Measurements from ENCODE around the gene GOLGA6A. TPM values are rescaled to one million over a fixed set of nuclear protein-coding genes. Genes with fewer than 3 reads are reported as not detected.

The GOLGA6A gene
- total and polyA plus RNA-seq, 9 of the 15 experiments (the other 6 are each of a cell fraction or from before 2014, with no cell fraction given), result not detected

DNA sequence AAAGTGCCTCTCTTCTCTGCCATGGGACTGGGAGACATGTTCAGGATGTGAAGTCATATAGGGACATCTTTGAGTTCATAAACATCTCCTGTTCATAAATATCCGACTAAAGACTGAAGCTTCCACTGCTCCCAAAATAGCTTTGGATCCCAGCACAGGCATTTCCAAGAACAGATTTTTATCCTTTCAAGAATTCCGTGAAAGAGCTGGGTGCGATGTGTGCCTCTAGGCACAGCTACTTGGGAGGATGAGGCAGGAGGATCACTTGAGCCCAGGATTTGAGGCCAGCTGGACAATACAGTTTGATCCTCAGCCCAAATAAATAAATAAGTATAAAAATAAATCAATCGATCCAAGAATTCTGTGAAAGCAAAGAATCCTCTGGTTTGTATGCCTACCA lies 41.3 kb upstream of the GOLGA6A start:
- DNase-seq (ENCODE audit: extremely low read depth in 1 of 4, low spot score in 3 of 4), result no peak
- ATAC-seq, result no peak
- no peak for TF ChIP-seq NELFE (IDR thresholded peaks at IDR 0.05; ENCODE audit: insufficient read depth, insufficient read length)
- no peak for TF ChIP-seq ZNF184 (CRISPR knock-in tag; IDR thresholded peaks at IDR 0.05)
- TF ChIP-seq RFX5 (IDR thresholded peaks at IDR 0.05; ENCODE audit: low read depth, low read length), result no peak
- TF ChIP-seq, protein P1, sequence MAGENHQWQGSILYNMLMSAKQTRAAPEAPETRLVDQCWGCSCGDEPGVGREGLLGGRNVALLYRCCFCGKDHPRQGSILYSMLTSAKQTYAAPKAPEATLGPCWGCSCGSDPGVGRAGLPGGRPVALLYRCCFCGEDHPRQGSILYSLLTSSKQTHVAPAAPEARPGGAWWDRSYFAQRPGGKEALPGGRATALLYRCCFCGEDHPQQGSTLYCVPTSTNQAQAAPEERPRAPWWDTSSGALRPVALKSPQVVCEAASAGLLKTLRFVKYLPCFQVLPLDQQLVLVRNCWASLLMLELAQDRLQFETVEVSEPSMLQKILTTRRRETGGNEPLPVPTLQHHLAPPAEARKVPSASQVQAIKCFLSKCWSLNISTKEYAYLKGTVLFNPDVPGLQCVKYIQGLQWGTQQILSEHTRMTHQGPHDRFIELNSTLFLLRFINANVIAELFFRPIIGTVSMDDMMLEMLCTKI (IDR thresholded peaks at IDR 0.05; ENCODE audit: partially characterized antibody), result no peak
- TF ChIP-seq ZNF668 (CRISPR knock-in tag; IDR thresholded peaks at IDR 0.05), result no peak
- TF ChIP-seq BACH1 (tag; IDR thresholded peaks at IDR 0.05), result no peak
- TF ChIP-seq, protein P2, sequence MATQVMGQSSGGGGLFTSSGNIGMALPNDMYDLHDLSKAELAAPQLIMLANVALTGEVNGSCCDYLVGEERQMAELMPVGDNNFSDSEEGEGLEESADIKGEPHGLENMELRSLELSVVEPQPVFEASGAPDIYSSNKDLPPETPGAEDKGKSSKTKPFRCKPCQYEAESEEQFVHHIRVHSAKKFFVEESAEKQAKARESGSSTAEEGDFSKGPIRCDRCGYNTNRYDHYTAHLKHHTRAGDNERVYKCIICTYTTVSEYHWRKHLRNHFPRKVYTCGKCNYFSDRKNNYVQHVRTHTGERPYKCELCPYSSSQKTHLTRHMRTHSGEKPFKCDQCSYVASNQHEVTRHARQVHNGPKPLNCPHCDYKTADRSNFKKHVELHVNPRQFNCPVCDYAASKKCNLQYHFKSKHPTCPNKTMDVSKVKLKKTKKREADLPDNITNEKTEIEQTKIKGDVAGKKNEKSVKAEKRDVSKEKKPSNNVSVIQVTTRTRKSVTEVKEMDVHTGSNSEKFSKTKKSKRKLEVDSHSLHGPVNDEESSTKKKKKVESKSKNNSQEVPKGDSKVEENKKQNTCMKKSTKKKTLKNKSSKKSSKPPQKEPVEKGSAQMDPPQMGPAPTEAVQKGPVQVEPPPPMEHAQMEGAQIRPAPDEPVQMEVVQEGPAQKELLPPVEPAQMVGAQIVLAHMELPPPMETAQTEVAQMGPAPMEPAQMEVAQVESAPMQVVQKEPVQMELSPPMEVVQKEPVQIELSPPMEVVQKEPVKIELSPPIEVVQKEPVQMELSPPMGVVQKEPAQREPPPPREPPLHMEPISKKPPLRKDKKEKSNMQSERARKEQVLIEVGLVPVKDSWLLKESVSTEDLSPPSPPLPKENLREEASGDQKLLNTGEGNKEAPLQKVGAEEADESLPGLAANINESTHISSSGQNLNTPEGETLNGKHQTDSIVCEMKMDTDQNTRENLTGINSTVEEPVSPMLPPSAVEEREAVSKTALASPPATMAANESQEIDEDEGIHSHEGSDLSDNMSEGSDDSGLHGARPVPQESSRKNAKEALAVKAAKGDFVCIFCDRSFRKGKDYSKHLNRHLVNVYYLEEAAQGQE (IDR thresholded peaks at IDR 0.05; ENCODE audit: borderline replicate concordance), result no peak
- TF ChIP-seq, protein P2 (CRISPR knock-in tag; IDR thresholded peaks at IDR 0.05; ENCODE audit: low read depth), result no peak
- TF ChIP-seq, protein P3, sequence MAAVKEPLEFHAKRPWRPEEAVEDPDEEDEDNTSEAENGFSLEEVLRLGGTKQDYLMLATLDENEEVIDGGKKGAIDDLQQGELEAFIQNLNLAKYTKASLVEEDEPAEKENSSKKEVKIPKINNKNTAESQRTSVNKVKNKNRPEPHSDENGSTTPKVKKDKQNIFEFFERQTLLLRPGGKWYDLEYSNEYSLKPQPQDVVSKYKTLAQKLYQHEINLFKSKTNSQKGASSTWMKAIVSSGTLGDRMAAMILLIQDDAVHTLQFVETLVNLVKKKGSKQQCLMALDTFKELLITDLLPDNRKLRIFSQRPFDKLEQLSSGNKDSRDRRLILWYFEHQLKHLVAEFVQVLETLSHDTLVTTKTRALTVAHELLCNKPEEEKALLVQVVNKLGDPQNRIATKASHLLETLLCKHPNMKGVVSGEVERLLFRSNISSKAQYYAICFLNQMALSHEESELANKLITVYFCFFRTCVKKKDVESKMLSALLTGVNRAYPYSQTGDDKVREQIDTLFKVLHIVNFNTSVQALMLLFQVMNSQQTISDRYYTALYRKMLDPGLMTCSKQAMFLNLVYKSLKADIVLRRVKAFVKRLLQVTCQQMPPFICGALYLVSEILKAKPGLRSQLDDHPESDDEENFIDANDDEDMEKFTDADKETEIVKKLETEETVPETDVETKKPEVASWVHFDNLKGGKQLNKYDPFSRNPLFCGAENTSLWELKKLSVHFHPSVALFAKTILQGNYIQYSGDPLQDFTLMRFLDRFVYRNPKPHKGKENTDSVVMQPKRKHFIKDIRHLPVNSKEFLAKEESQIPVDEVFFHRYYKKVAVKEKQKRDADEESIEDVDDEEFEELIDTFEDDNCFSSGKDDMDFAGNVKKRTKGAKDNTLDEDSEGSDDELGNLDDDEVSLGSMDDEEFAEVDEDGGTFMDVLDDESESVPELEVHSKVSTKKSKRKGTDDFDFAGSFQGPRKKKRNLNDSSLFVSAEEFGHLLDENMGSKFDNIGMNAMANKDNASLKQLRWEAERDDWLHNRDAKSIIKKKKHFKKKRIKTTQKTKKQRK (IDR thresholded peaks at IDR 0.05; ENCODE audit: borderline replicate concordance, low read depth, low read length), result no peak
- TF ChIP-seq POU5F1 (IDR thresholded peaks at IDR 0.05; ENCODE audit: borderline replicate concordance, low read depth, low read length, partially characterized antibody), result no peak

More for the DNA sequence above, 41.3 kb upstream of the GOLGA6A start:
- H3K27me3 ChIP-seq (ENCODE audit: control insufficient read depth in 2 of 2, insufficient read depth in 2 of 2, low read length in 2 of 2), result peaks cover 12 to 34% of the 10 kb centered on the region in 2 experiments; a peak in 4 of 5 replicates
- POLR2A ChIA-PET, result no interaction called here
- no peaks in the 10 kb centered on the region for H3K9me1 ChIP-seq (ENCODE audit: control insufficient read depth, insufficient read depth, low read length)
- WGBS (ENCODE audit: insufficient coverage, low coverage, missing lambda C conversion rate), result 0% methylated on average over 4 of the region's 4 CpGs
- H3K4me3 ChIP-seq, result no peak overlapping the region
- no peak overlapping the region for H2AFZ ChIP-seq (ENCODE audit: low read depth, low read length)
- H4K20me1 ChIP-seq (replicated peaks; ENCODE audit: control insufficient read depth, insufficient read depth, low read length), result peaks cover 3% of the 10 kb centered on the region; the same call in 1 of the 2 replicates
- H3K27ac ChIP-seq (ENCODE audit: extremely low read depth, low read depth, low read length), result no peak overlapping the region
- FAIRE-seq, result no peak
- no peak overlapping the region for H3K4me2 ChIP-seq (ENCODE audit: insufficient read depth, low read length)
- intact Hi-C loops (cut with micrococcal nuclease) (no loop called here), in situ Hi-C loops (cut with MboI) (loop anchor here (10.0 kb wide), 1 partner anchor 69 kb away; no protein-coding TSS in a partner anchor)
- H3K4me1 ChIP-seq (replicated peaks in 1 of 2; ENCODE audit: control insufficient read depth in 2 of 2, insufficient read depth in 2 of 2, low read length in 2 of 2), result peaks cover 0 to 14% of the 10 kb centered on the region in 2 experiments; a peak in 2 of 5 replicates
- BruUV-seq (replicated peaks), result no TSS peak
- no peaks in the 10 kb centered on the region for H3K36me3 ChIP-seq (ENCODE audit: control insufficient read depth, insufficient read depth, low read length)
- H3K9me3 ChIP-seq (replicated peaks; ENCODE audit: control insufficient read depth, insufficient read depth, low read depth, low read length), result no peaks in the 10 kb centered on the region
- CTCF ChIA-PET (ENCODE audit: low intra/inter-chr PET ratio), result no interaction called here
- no peak overlapping the region for H3K9ac ChIP-seq (ENCODE audit: insufficient read depth in 1 of 2, low read depth in 2 of 2, low read length in 2 of 2)
- H3K79me2 ChIP-seq (ENCODE audit: control insufficient read depth, insufficient read depth, low read length), result no peaks in the 10 kb centered on the region

All from K562 (cell line).